ENCODE data around the gene ZNF573.

- TF ChIP-seq, protein P1, sequence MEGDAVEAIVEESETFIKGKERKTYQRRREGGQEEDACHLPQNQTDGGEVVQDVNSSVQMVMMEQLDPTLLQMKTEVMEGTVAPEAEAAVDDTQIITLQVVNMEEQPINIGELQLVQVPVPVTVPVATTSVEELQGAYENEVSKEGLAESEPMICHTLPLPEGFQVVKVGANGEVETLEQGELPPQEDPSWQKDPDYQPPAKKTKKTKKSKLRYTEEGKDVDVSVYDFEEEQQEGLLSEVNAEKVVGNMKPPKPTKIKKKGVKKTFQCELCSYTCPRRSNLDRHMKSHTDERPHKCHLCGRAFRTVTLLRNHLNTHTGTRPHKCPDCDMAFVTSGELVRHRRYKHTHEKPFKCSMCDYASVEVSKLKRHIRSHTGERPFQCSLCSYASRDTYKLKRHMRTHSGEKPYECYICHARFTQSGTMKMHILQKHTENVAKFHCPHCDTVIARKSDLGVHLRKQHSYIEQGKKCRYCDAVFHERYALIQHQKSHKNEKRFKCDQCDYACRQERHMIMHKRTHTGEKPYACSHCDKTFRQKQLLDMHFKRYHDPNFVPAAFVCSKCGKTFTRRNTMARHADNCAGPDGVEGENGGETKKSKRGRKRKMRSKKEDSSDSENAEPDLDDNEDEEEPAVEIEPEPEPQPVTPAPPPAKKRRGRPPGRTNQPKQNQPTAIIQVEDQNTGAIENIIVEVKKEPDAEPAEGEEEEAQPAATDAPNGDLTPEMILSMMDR (IDR thresholded peaks at IDR 0.05): no peak
- TF ChIP-seq POLR2AphosphoS5 (IDR thresholded peaks at IDR 0.05): no peak
Measured at GRCh38 chr19:37699057-37699456, 80.3 kb downstream of the ZNF573 start.
